H1 (cell line): ENCODE measurements around the gene CABLES2.

Experiments used
- POLR2AphosphoS5 ChIP-seq: IDR thresholded peaks from 2 replicates; pipeline ENCODE4 v1.6.1; 2011; ENCODE audit warnings: low read depth, low read length
- RXRA ChIP-seq: IDR thresholded peaks from 2 replicates; pipeline ENCODE4 v1.6.1; 2011; ENCODE audit warnings: low read depth, mild to moderate bottlenecking, low read length, moderate library complexity; ENCODE audit not compliant: insufficient read depth
- TEAD4 ChIP-seq: IDR thresholded peaks from 2 replicates; pipeline ENCODE4 v1.6.1; 2012; ENCODE audit warnings: low read depth, low read length, inconsistent platforms, mixed read lengths
- TF ChIP-seq, protein P1 (sequence below), 3 experiments: IDR thresholded peaks; 1 replicate in 2 of 3; 2 replicates in 1 of 3; pipeline versions ENCODE4 v1.5.1 to v1.6.1; 2011; ENCODE audit warnings: low read length in 3 of 3, mild to moderate bottlenecking in 3 of 3, inconsistent platforms in 2 of 3, low read depth in 1 of 3, moderate library complexity in 1 of 3; ENCODE audit not compliant: insufficient read depth in 1 of 3; ENCODE audit errors: control extremely low read depth in 1 of 3

DNA sequence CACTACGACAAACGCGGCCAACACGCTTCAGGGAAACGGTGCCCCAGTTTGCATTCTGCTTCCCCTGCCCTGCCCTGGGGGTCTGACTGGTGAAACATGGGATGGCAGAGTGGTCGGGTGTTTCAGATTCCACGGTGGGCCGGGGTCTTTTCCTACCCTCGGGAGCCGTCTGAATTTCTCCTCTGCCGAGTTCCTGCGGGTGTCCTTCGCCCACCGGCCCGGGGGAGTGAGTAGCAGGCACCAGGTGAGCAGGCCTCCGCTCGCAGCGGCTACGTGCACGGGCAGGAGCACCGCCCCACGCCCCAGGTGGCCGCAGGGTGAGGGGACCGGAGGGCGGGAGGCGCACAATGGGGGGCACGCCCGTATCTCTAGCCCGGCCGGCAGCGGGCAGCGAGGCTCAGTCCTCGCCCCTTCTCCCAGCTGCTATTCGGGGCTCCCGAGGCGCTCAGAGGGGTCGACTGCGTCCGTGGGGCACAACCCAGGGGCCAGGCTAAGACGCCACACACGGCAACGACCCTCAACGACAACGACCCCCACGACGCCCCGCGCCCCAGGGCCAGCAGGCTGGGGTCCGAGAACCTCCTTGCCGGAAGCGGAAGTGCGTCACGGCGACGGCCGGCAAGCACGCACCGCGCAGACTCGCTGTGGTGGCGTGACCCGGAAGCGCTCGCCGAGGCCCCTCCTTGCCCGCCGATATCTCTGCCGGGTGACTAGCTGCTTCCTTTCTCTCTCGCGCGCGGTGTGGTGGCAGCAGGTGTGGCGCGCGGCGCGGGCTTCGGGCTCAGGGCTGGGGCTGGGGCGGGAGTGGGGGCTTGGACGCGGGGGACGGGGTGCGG, 20.5 kb downstream of the CABLES2 start, which contains the start of gene RPS21:
- TF ChIP-seq POLR2AphosphoS5 (peak; percentile 93; the same call in 1 of the 2 replicates), TEAD4 (no peak), RXRA (no peak)
- TF ChIP-seq, protein P1, sequence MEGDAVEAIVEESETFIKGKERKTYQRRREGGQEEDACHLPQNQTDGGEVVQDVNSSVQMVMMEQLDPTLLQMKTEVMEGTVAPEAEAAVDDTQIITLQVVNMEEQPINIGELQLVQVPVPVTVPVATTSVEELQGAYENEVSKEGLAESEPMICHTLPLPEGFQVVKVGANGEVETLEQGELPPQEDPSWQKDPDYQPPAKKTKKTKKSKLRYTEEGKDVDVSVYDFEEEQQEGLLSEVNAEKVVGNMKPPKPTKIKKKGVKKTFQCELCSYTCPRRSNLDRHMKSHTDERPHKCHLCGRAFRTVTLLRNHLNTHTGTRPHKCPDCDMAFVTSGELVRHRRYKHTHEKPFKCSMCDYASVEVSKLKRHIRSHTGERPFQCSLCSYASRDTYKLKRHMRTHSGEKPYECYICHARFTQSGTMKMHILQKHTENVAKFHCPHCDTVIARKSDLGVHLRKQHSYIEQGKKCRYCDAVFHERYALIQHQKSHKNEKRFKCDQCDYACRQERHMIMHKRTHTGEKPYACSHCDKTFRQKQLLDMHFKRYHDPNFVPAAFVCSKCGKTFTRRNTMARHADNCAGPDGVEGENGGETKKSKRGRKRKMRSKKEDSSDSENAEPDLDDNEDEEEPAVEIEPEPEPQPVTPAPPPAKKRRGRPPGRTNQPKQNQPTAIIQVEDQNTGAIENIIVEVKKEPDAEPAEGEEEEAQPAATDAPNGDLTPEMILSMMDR (IDR thresholded peaks at IDR 0.05; ENCODE audit: control extremely low read depth in 1 of 3, insufficient read depth in 1 of 3, low read depth in 1 of 3, low read length in 3 of 3) = no peak
